ENCODE measurements around the gene MKI67. TPM values are rescaled to one million over a fixed set of nuclear protein-coding genes. Genes with fewer than 3 reads are reported as not detected.

The MKI67 gene
- polyA plus RNA-seq, 1 donor (not counting 4 experiments of a cell fraction or from before 2014, with no cell fraction given): 10.4 TPM

DNA sequence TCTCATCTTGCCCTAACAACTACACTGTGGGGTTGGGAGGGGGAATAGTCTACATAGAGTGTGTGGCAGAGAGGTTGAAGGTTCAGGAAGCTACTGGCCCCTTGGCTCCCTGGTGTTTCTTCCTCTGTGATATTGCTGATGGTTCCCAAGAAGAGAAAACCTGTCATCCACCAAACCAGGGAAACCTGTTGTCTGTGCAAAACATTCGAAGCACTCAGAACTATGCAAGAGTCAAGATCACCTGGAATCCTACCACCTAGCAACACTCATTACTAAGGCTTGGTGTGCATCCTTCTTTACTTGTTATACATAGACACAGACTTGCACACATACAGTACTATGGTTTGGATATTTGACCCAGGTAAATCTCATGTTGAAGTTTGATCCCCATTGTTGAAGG is 46.5 kb upstream of the MKI67 start:
- Histone ChIP-seq H3K27me3 (ENCODE audit: control insufficient read depth, extremely low read depth, insufficient read depth, low read length) (peaks cover 5% of the 10 kb centered on the region), H3K4me1 (ENCODE audit: control insufficient read depth, extremely low read depth, insufficient read depth, low read length) (peaks cover 3% of the 10 kb centered on the region), H3K27ac (ENCODE audit: control insufficient read depth, insufficient read depth, low read length) (no peak overlapping the region), H3K9ac (ENCODE audit: control insufficient read depth, extremely low read depth, insufficient read depth, low read length) (no peak overlapping the region), H3K79me2 (ENCODE audit: control insufficient read depth, insufficient read depth, low read length) (no peaks in the 10 kb centered on the region), H3K4me3 (ENCODE audit: control insufficient read depth in 2 of 3, extremely low read depth in 1 of 3, insufficient read depth in 2 of 3, low read depth in 1 of 3, low read length in 3 of 3) (no peak overlapping the region), H2AFZ (ENCODE audit: control insufficient read depth, low read length) (no peak overlapping the region), H3K9me3 (ENCODE audit: control insufficient read depth, low read depth, low read length) (peaks cover 2% of the 10 kb centered on the region), H4K20me1 (ENCODE audit: control insufficient read depth, extremely low read depth, insufficient read depth, low read length) (no peaks in the 10 kb centered on the region), H3K36me3 (ENCODE audit: control insufficient read depth in 2 of 2, extremely low read depth in 1 of 2, insufficient read depth in 2 of 2, low read length in 2 of 2) (no peaks in the 10 kb centered on the region), H3K9me1 (ENCODE audit: control insufficient read depth, extremely low read depth, insufficient read depth, low read length) (no peaks in the 10 kb centered on the region), H3K4me2 (ENCODE audit: control insufficient read depth, extremely low read depth, insufficient read depth, low read depth, low read length) (no peak overlapping the region)
- TF ChIP-seq, protein P1, sequence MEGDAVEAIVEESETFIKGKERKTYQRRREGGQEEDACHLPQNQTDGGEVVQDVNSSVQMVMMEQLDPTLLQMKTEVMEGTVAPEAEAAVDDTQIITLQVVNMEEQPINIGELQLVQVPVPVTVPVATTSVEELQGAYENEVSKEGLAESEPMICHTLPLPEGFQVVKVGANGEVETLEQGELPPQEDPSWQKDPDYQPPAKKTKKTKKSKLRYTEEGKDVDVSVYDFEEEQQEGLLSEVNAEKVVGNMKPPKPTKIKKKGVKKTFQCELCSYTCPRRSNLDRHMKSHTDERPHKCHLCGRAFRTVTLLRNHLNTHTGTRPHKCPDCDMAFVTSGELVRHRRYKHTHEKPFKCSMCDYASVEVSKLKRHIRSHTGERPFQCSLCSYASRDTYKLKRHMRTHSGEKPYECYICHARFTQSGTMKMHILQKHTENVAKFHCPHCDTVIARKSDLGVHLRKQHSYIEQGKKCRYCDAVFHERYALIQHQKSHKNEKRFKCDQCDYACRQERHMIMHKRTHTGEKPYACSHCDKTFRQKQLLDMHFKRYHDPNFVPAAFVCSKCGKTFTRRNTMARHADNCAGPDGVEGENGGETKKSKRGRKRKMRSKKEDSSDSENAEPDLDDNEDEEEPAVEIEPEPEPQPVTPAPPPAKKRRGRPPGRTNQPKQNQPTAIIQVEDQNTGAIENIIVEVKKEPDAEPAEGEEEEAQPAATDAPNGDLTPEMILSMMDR (optimal IDR thresholded peaks at IDR 0.05 in 1 of 3, IDR thresholded peaks at IDR 0.05 in 1 of 3, conservative IDR thresholded peaks at IDR 0.05 in 1 of 3; ENCODE audit: extremely low read depth in 1 of 3, insufficient read depth in 2 of 3, low read length in 3 of 3): no peak
- TF ChIP-seq EZH2 (IDR thresholded peaks at IDR 0.05; ENCODE audit: low read length): no peak
- DNase-seq (ENCODE audit: low read depth, low spot score): no peak
- dilution Hi-C loops (cut with MboI; ENCODE audit: extremely low pct_ligation_motif_present, low sequenced_read_pairs): no loop called here
- no peak for FAIRE-seq

GRCh38 chr10:128169811-128170379 is 43.7 kb upstream of the MKI67 start:
- Histone ChIP-seq H3K9me1 (ENCODE audit: control insufficient read depth, extremely low read depth, insufficient read depth, low read length) (no peaks in the 10 kb centered on the region), H3K9ac (ENCODE audit: control insufficient read depth, extremely low read depth, insufficient read depth, low read length) (no peak overlapping the region), H3K79me2 (ENCODE audit: control insufficient read depth, insufficient read depth, low read length) (no peaks in the 10 kb centered on the region), H2AFZ (ENCODE audit: control insufficient read depth, low read length) (no peak overlapping the region), H3K9me3 (ENCODE audit: control insufficient read depth, low read depth, low read length) (no peaks in the 10 kb centered on the region), H3K27ac (ENCODE audit: control insufficient read depth, insufficient read depth, low read length) (no peak overlapping the region), H3K36me3 (ENCODE audit: control insufficient read depth in 2 of 2, extremely low read depth in 1 of 2, insufficient read depth in 2 of 2, low read length in 2 of 2) (no peaks in the 10 kb centered on the region), H4K20me1 (ENCODE audit: control insufficient read depth, extremely low read depth, insufficient read depth, low read length) (no peaks in the 10 kb centered on the region), H3K4me3 (ENCODE audit: control insufficient read depth in 2 of 3, extremely low read depth in 1 of 3, insufficient read depth in 2 of 3, low read depth in 1 of 3, low read length in 3 of 3) (no peak overlapping the region), H3K4me1 (ENCODE audit: control insufficient read depth, extremely low read depth, insufficient read depth, low read length) (peaks cover 3% of the 10 kb centered on the region), H3K27me3 (ENCODE audit: control insufficient read depth, extremely low read depth, insufficient read depth, low read length) (peaks cover 5% of the 10 kb centered on the region), H3K4me2 (ENCODE audit: control insufficient read depth, extremely low read depth, insufficient read depth, low read depth, low read length) (no peak overlapping the region)
- TF ChIP-seq EZH2 (IDR thresholded peaks at IDR 0.05; ENCODE audit: low read length): no peak
- TF ChIP-seq, protein P1 (optimal IDR thresholded peaks at IDR 0.05 in 1 of 3, IDR thresholded peaks at IDR 0.05 in 1 of 3, conservative IDR thresholded peaks at IDR 0.05 in 1 of 3; ENCODE audit: extremely low read depth in 1 of 3, insufficient read depth in 2 of 3, low read length in 3 of 3): no peak
- dilution Hi-C loops (cut with MboI; ENCODE audit: extremely low pct_ligation_motif_present, low sequenced_read_pairs): no loop called here
- no peak for FAIRE-seq
- DNase-seq (ENCODE audit: low read depth, low spot score): no peak
